Neural cell (in vitro differentiated cells): ENCODE measurements around the gene PTPRT.

Source experiments
- CTCF ChIP-seq: fragments of 450-650 bp; IDR thresholded peaks from 2 replicates; pipeline ENCODE4 v1.5.1; 2014; ENCODE audit warnings: antibody characterized with exemption, mild to moderate bottlenecking, moderate library complexity; ENCODE audit not compliant: poor library complexity, severe bottlenecking
- REST ChIP-seq: IDR thresholded peaks from 2 replicates; pipeline ENCODE4 v1.6.1; 2012; ENCODE audit warnings: borderline replicate concordance
- SMC3 ChIP-seq: fragments of 450-650 bp; conservative IDR thresholded peaks from 2 replicates; pipeline ENCODE4 v1.6.1; 2014; ENCODE audit warnings: antibody characterized with exemption, mild to moderate bottlenecking, moderate library complexity; ENCODE audit not compliant: poor library complexity
- TAF1 ChIP-seq: IDR thresholded peaks from 2 replicates; pipeline ENCODE4 v1.6.1; 2012; ENCODE audit warnings: low read depth

- TF ChIP-seq CTCF, result no peak
- TF ChIP-seq TAF1, result no peak
- no peak for TF ChIP-seq REST
- no peak for TF ChIP-seq SMC3
These were observed 550.6 kb downstream of the PTPRT start for GRCh38 chr20:42639140-42639539.
